ENCODE measurements around the gene MTHFD2L. TPM values are rescaled to one million over a fixed set of nuclear protein-coding genes. Genes with fewer than 3 reads are reported as not detected.

The MTHFD2L gene
- total RNA-seq, 2 donors from 2014 or later = 9.5 to 12.6 TPM

DNA sequence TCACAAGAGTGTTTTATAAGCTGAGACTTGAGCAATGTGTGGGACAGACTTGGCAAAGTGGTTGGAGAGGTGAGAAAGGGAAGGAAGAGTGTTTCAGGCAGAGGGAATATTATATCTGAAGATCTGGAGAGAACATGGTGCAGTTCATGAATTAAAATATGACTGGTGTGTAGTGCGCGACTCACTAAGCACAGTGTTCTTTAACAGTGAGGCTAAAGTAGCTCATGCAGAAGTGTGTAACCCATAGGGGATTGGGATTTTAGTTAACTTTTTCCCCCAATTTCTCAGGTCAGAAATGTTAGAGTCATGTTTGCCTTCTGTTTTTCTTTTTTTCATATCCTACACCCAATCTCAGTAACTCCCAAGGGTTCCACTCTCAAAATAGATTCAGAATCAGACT, 9.7 kb downstream of the MTHFD2L start:
- H3K9me3 ChIP-seq = no peaks in the 10 kb centered on the region
- no peak overlapping the region for H3K9ac ChIP-seq (ENCODE audit: low read depth in 2 of 2, low read length in 2 of 2)
- no peak for DNase-seq
- TF ChIP-seq, protein P1, sequence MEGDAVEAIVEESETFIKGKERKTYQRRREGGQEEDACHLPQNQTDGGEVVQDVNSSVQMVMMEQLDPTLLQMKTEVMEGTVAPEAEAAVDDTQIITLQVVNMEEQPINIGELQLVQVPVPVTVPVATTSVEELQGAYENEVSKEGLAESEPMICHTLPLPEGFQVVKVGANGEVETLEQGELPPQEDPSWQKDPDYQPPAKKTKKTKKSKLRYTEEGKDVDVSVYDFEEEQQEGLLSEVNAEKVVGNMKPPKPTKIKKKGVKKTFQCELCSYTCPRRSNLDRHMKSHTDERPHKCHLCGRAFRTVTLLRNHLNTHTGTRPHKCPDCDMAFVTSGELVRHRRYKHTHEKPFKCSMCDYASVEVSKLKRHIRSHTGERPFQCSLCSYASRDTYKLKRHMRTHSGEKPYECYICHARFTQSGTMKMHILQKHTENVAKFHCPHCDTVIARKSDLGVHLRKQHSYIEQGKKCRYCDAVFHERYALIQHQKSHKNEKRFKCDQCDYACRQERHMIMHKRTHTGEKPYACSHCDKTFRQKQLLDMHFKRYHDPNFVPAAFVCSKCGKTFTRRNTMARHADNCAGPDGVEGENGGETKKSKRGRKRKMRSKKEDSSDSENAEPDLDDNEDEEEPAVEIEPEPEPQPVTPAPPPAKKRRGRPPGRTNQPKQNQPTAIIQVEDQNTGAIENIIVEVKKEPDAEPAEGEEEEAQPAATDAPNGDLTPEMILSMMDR (IDR thresholded peaks at IDR 0.05) = no peak
- no peaks in the 10 kb centered on the region for H3K36me3 ChIP-seq
- peaks cover 2% of the 10 kb centered on the region for H3K4me1 ChIP-seq
- no peak overlapping the region for H3K27ac ChIP-seq
- H3K27me3 ChIP-seq = no peaks in the 10 kb centered on the region
- no peak overlapping the region for H3K4me3 ChIP-seq
- intact Hi-C loops (cut with DNase I) = no loop called here

DNA sequence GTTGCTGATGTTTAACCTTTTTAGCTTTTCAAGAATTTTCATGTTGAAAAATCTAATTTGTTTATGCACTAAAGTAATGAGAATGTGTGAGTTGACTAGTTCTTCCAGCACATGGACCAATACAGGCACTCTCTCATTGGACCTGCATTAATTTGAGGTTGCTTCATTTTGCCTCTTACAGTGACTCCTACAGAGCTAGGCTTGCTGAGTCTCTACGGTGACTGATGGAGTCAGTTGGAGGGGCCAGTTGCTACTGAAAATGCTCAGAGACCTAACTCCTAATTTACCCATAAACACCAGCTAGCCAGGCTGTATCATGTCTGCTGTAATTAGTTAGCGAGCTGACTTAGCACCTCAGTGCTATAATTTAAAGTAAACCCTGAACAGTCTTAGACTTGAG, 10.9 kb downstream of the MTHFD2L start:
- TF ChIP-seq, protein P1 (IDR thresholded peaks at IDR 0.05) = no peak
- Histone ChIP-seq H3K4me1 (peaks cover 2% of the 10 kb centered on the region), H3K9ac (ENCODE audit: low read depth in 2 of 2, low read length in 2 of 2) (no peak overlapping the region), H3K36me3 (no peaks in the 10 kb centered on the region), H3K9me3 (no peaks in the 10 kb centered on the region), H3K27me3 (no peaks in the 10 kb centered on the region), H3K27ac (no peak overlapping the region), H3K4me3 (no peak overlapping the region)
- no peak for DNase-seq
- intact Hi-C loops (cut with DNase I) = no loop called here

DNA sequence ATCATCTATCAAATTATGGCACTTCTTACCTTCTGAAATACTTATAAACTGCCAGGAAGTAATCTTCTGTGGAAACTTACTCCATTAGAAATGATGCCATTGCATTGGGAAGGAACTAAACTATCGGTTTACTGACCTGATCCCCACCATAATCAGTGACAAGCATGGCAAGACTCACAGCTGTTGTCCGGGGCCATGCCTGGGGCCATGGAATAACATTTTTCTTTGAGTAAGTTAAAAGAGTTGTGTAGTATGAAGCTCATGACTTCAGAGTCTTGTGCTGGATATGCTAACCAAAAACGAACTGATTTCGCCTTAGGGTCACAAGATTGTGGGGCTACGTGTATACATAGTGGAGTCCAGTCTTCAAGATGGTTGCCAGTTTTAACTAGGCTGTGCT, 15.4 kb downstream of the MTHFD2L start:
- no peaks in the 10 kb centered on the region for H3K27me3 ChIP-seq
- no peak overlapping the region for H3K9ac ChIP-seq (ENCODE audit: low read depth in 2 of 2, low read length in 2 of 2)
- no peak overlapping the region for H3K27ac ChIP-seq
- no peak overlapping the region for H3K4me3 ChIP-seq
- intact Hi-C loops (cut with DNase I) = no loop called here
- no peaks in the 10 kb centered on the region for H3K36me3 ChIP-seq
- H3K4me1 ChIP-seq = peaks cover 2% of the 10 kb centered on the region
- DNase-seq = no peak
- TF ChIP-seq, protein P1 (IDR thresholded peaks at IDR 0.05) = no peak
- H3K9me3 ChIP-seq = no peaks in the 10 kb centered on the region

DNA sequence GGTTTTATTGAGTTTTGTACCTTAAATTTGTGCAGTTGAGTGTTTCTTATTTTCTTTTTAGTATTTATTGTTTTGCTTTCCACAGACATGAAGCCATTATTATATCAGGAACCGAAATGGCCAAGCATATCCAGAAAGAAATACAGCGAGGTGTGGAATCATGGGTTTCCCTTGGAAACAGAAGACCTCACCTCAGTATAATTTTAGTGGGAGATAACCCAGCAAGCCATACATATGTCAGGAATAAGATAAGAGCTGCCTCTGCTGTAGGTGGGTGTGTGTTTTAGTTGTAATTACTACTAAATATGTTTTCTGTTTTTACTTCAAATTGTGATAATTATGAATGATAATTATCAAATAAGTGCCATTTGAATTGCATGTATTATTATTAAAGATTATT, 16.5 kb downstream of the MTHFD2L start:
- TF ChIP-seq, protein P1 (IDR thresholded peaks at IDR 0.05) = no peak
- H3K27ac ChIP-seq = no peak overlapping the region
- no peaks in the 10 kb centered on the region for H3K9me3 ChIP-seq
- H3K9ac ChIP-seq (ENCODE audit: low read depth in 2 of 2, low read length in 2 of 2) = no peak overlapping the region
- no peaks in the 10 kb centered on the region for H3K4me1 ChIP-seq
- no peak overlapping the region for H3K4me3 ChIP-seq
- intact Hi-C loops (cut with DNase I) = no loop called here
- H3K36me3 ChIP-seq = no peaks in the 10 kb centered on the region
- no peak for DNase-seq
- H3K27me3 ChIP-seq = no peaks in the 10 kb centered on the region

DNA sequence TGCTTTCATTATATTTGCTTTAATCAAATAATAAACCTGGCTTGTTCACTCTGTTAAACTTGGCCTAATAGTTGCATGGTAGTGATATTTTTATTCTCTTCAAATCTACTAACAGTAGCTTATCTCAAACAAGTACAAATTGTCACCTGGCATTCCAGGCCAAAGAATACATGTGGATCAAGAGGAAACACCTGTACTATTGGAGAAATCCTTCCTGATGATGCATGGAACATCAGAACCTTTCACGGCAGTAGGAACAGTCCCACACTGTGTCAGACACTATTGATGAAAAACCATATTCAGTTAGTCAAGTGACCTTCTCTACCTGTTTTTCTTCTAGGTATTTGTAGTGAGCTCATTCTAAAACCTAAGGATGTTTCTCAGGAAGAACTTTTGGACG, 17.0 kb downstream of the MTHFD2L start:
- no peak overlapping the region for H3K27ac ChIP-seq
- intact Hi-C loops (cut with DNase I) = no loop called here
- H3K4me3 ChIP-seq = no peak overlapping the region
- no peaks in the 10 kb centered on the region for H3K9me3 ChIP-seq
- H3K4me1 ChIP-seq = no peaks in the 10 kb centered on the region
- DNase-seq = no peak
- TF ChIP-seq, protein P1 (IDR thresholded peaks at IDR 0.05) = no peak
- no peaks in the 10 kb centered on the region for H3K27me3 ChIP-seq
- H3K9ac ChIP-seq (ENCODE audit: low read depth in 2 of 2, low read length in 2 of 2) = no peak overlapping the region
- no peaks in the 10 kb centered on the region for H3K36me3 ChIP-seq

DNA sequence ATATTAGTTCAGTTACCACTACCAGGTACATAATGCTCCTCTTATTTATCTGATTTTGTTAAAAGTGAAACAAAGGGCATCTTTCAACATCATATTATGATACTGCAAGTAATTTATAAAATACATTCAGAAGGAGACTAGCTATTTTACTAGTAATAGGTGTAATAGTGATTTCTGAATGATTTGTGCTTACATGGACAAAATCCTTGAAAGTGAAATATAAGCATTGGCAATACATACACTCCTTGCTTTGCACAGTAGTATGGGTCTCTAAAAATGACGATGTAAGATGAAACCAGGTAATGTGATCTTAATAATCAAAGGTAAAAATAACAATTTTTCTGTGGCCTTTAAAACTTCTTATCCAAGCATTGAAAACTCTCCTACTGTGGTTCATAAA, 17.5 kb downstream of the MTHFD2L start:
- Histone ChIP-seq H3K36me3 (no peaks in the 10 kb centered on the region), H3K27ac (no peak overlapping the region), H3K4me3 (no peak overlapping the region), H3K9me3 (no peaks in the 10 kb centered on the region), H3K27me3 (no peaks in the 10 kb centered on the region), H3K9ac (ENCODE audit: low read depth in 2 of 2, low read length in 2 of 2) (no peak overlapping the region), H3K4me1 (no peaks in the 10 kb centered on the region)
- intact Hi-C loops (cut with DNase I) = no loop called here
- DNase-seq = no peak
- TF ChIP-seq, protein P1 (IDR thresholded peaks at IDR 0.05) = no peak
